Glutamatergic neuron (in vitro differentiated cells): ENCODE data around the gene RAVER2. TPM values are rescaled to one million over a fixed set of nuclear protein-coding genes. Genes with fewer than 3 reads are reported as not detected.

Source experiments
- DNase-seq: peaks from one replicate; pipeline ENCODE4 v3.0.0; 2022
- H3K27ac Mint-ChIP-seq: one replicate; pipeline ENCODE4 v1.8.0; 2020; ENCODE audit warnings: mild to moderate bottlenecking, mixed read lengths, inconsistent platforms; ENCODE audit not compliant: unreplicated experiment
- H3K27me3 Mint-ChIP-seq: one replicate; pipeline ENCODE4 v1.8.0; 2020; ENCODE audit warnings: mild to moderate bottlenecking, moderate library complexity, mixed read lengths, inconsistent platforms; ENCODE audit not compliant: unreplicated experiment
- H3K36me3 Mint-ChIP-seq: one replicate; pipeline ENCODE4 v1.8.0; 2020; ENCODE audit warnings: mild to moderate bottlenecking, mixed read lengths, inconsistent platforms; ENCODE audit not compliant: unreplicated experiment
- H3K4me1 Mint-ChIP-seq: one replicate; pipeline ENCODE4 v1.8.0; 2020; ENCODE audit warnings: mild to moderate bottlenecking, low read depth, mixed read lengths, inconsistent platforms; ENCODE audit not compliant: unreplicated experiment
- H3K4me3 Mint-ChIP-seq: one replicate; pipeline ENCODE4 v1.8.0; 2020; ENCODE audit warnings: mild to moderate bottlenecking, mixed read lengths, inconsistent platforms; ENCODE audit not compliant: unreplicated experiment
- H3K9me3 Mint-ChIP-seq: one replicate; pipeline ENCODE4 v1.8.0; 2020; ENCODE audit warnings: mild to moderate bottlenecking, moderate library complexity, mixed read lengths, inconsistent platforms; ENCODE audit not compliant: unreplicated experiment
- total RNA-seq: library from RNA; stranded (reverse); fragmentation: NEBNext Ultra II Directional; extraction: Animal tissue kit (Norgen Biotek cat#: 25700); gene quantifications from one replicate; pipeline ENCODE4 v1.2.1, GENCODE V29; 2021; ENCODE audit not compliant: unreplicated experiment
- TF ChIP-seq, protein P1 (sequence below): fragments of 200-600 bp; sonication (generic); IDR thresholded peaks from one replicate; pipeline ENCODE4 v1.5.0; 2021; ENCODE audit not compliant: partially characterized antibody, unreplicated experiment

RAVER2 gene
- total RNA-seq, 1 donor from 2014 or later, result 4.4 TPM

DNA sequence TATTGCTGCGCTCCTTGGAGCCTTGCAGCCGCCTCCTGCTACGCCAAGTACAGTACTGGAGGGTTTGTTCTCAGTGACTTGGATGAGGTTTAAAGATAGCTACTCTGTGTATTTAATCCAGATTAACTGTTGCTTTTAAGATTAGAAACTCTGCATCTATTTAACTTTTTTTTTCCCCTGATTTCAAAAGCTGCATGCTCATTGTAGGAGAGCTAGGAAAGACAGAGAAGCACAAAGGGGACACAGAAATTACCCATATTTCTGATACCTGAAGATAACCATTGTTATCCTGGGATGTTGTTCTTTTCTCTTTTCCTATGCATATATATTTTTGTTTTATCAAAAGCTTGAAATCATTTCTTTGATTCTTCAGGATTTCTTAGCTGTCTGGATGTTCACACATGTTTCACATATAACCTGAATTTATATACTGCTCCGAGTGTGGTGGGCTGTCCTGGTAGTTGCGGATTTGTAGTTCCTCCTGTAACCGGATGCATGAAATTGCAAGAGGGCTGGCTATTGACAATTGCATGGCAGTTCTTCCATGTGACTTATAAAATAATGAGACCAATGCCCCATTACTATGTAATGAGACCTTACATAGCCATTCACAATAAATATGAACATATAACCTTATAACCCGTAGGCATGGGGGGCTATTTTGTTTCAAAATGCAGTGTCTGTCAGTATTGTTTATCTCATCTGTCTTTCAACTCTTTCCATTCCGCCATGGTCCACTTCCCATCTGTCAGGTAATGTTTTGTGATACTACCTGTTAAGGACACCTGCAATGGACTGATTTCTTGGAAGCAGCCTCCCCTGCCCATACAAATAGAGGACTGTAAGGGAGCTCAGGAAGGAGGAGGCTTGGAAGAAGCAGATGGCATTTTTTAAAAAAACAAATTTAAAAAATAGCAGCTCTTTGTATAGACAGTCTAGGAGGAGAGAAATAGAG, 1.4 kb downstream of the RAVER2 start:
- TF ChIP-seq, protein P1, sequence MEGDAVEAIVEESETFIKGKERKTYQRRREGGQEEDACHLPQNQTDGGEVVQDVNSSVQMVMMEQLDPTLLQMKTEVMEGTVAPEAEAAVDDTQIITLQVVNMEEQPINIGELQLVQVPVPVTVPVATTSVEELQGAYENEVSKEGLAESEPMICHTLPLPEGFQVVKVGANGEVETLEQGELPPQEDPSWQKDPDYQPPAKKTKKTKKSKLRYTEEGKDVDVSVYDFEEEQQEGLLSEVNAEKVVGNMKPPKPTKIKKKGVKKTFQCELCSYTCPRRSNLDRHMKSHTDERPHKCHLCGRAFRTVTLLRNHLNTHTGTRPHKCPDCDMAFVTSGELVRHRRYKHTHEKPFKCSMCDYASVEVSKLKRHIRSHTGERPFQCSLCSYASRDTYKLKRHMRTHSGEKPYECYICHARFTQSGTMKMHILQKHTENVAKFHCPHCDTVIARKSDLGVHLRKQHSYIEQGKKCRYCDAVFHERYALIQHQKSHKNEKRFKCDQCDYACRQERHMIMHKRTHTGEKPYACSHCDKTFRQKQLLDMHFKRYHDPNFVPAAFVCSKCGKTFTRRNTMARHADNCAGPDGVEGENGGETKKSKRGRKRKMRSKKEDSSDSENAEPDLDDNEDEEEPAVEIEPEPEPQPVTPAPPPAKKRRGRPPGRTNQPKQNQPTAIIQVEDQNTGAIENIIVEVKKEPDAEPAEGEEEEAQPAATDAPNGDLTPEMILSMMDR, result no peak
- Mint-ChIP-seq H3K4me3 (peak overlapping the region; percentile 83), H3K36me3 (no peaks in the 10 kb centered on the region), H3K4me1 (no peaks in the 10 kb centered on the region), H3K27me3 (peaks cover 3% of the 10 kb centered on the region), H3K27ac (peak overlapping the region; percentile 16), H3K9me3 (peaks cover 8% of the 10 kb centered on the region)
- DNase-seq, result no peak

DNA sequence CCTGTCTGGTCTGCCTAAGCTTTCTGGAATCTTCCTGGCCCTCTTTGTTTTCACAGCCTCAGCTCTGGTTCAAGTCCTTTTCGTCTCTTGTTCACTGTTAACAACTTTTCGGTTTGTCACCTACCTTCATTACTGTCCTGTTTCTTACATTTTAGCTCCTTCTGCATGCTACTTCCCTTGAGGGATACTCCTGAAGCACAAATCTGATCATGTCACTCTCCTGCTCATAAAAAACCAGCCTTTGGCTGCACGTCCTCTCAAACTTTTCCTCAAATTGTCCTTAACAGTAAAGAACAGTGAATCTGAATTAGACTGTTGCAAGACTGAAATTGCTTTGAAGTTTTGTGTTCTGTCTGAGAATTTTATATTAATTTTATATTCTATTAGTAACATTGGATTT, 3.3 kb downstream of the RAVER2 start:
- Mint-ChIP-seq H3K27me3 (peaks cover 2% of the 10 kb centered on the region), H3K9me3 (peaks cover 8% of the 10 kb centered on the region), H3K4me1 (peaks cover 6% of the 10 kb centered on the region), H3K27ac (no peak overlapping the region), H3K36me3 (no peaks in the 10 kb centered on the region), H3K4me3 (no peak overlapping the region)
- TF ChIP-seq, protein P1, result no peak
- DNase-seq, result no peak

DNA sequence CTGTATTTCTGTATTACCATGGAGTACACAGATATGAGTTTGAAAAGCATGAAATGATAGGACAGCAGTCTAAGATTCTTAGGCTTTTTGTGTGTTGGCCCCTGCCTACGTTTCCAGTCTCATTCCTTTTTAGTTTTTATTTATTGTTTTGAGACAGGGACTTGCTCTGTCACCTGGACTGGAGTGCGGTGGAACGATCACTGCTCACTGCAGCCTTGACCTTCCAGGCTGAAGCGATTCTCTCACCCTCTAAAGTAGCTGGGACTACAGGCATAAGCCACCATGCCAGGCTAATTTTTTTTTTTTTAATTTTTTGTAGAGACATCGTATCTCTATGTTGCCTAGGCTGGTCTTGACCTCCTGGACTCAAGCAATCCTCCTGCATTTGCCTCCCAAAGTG, 3.8 kb downstream of the RAVER2 start:
- TF ChIP-seq, protein P1, result no peak
- DNase-seq, result no peak
- H3K27ac Mint-ChIP-seq, result no peak overlapping the region
- no peak overlapping the region for H3K4me3 Mint-ChIP-seq
- H3K9me3 Mint-ChIP-seq, result peaks cover 8% of the 10 kb centered on the region
- no peaks in the 10 kb centered on the region for H3K36me3 Mint-ChIP-seq
- peaks cover 6% of the 10 kb centered on the region for H3K4me1 Mint-ChIP-seq
- H3K27me3 Mint-ChIP-seq, result peaks cover 2% of the 10 kb centered on the region

DNA sequence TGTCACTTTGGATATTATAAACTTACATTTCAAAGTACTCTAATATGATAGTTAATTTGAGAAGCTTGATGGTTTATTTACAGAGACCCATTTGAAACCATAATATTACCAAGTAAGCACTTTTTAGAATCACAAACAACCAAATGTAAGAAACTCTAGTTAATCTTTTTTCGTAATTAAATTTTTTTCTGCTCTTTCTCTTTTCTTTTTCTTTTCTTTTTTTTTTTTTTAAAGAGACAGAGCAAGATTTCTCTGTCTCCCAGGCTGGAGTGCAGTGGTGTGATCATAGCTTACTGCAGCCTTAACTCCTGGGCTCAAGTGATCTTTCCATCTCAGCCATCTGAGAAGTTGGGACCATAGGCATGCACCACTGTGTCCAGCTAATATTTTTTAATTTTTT, 5.2 kb downstream of the RAVER2 start:
- Mint-ChIP-seq H3K4me1 (peaks cover 6% of the 10 kb centered on the region), H3K4me3 (no peak overlapping the region)
- TF ChIP-seq, protein P1, result no peak

DNA sequence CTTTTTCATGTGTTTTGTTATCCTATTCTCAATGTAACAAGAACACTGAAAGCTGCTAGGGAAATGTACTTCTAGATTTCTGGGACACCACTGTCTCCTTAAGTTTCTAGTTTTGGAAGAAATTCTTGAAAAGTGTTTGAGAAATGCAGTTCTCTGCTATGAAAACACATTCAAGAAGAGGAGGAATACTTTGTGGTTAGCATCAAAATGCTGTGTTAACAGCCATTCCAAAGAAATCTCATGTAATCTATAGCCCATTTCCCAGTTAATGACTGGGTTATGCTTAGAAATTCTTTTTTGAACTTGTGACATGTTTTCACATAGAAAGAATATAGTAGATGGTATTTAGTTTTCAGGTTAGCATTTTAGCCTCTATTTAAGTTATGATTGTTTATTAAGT, 6.0 kb downstream of the RAVER2 start:
- H3K4me3 Mint-ChIP-seq, result no peak overlapping the region
- H3K9me3 Mint-ChIP-seq, result peaks cover 2% of the 10 kb centered on the region
- H3K4me1 Mint-ChIP-seq, result peaks cover 6% of the 10 kb centered on the region
- peaks cover 3% of the 10 kb centered on the region for H3K27me3 Mint-ChIP-seq
- H3K27ac Mint-ChIP-seq, result no peak overlapping the region
- H3K36me3 Mint-ChIP-seq, result no peaks in the 10 kb centered on the region
- TF ChIP-seq, protein P1, result no peak
- DNase-seq, result no peak

More for the DNA sequence above, 5.2 kb downstream of the RAVER2 start:
- no peak for DNase-seq
- H3K27me3 Mint-ChIP-seq, result peaks cover 3% of the 10 kb centered on the region
- H3K9me3 Mint-ChIP-seq, result peaks cover 3% of the 10 kb centered on the region
- H3K27ac Mint-ChIP-seq, result no peak overlapping the region
- H3K36me3 Mint-ChIP-seq, result no peaks in the 10 kb centered on the region
